Fibroblast of the conjunctiva (primary cell): ENCODE data around the gene ZMPSTE24.

ENCODE experiments used
- DNase-seq: peaks from one replicate; pipeline ENCODE4 v3.0.0-alpha.2; 2010; ENCODE audit warnings: low read depth

ZMPSTE24 gene

DNA sequence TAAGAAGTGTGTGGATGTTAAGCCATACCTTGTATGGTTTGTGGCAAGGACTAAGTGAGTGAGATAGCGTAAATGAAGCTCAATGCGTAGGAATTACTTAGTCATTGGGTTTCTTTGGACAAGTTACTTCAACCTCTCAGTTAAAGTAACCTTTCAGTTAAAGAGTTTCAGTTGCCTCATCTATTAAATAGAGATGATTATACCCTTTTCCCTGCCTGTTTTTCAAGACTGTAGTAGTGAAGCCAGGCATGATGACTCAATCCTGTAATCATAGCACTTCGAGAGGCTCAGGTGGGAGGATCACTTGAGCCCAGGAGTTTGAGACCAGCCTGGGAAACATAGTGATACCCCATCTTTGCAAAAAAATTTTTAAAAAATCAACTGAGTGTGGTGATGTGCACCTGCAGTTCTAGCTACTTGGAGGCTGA is 6.3 kb downstream of the ZMPSTE24 start:
- DNase-seq, result no peak

DNA sequence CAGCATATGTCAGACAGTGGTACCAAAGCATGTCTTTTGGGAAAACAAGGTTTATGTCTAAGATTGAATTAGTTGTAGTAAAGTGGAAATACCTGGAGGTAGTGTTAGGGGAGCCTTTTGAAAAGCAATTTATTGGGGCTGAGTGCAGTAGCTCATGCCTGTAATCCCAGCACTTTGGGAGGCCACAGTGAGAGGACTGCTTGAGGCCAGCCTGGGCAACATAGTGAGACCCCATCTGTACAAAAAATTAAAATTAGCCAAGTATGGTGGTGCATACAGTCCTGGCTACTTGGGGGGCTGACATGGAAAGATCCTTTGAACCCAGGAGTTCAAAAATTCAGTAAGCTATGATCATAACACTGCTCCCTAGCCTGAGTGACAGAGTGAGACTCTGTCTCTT is 7.3 kb downstream of the ZMPSTE24 start:
- DNase-seq, result no peak

DNA sequence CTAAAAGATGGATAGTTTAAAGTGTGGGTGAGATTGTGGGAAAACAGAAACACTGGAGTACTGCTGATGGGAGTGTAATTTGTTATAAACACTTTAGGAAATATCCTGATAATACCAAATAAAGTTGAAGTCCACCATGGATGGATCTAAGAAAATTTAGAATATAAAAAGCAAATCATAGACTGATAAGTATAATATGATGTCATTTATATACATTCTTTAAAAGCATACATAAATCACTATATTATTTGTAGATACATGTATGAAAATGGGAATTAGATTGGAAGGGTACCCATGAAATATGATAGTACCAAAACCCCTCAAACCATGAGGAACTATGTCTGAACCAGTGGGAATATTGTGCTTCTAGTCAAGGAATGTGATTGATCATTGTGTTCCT is 7.9 kb downstream of the ZMPSTE24 start:
- no peak for DNase-seq

DNA sequence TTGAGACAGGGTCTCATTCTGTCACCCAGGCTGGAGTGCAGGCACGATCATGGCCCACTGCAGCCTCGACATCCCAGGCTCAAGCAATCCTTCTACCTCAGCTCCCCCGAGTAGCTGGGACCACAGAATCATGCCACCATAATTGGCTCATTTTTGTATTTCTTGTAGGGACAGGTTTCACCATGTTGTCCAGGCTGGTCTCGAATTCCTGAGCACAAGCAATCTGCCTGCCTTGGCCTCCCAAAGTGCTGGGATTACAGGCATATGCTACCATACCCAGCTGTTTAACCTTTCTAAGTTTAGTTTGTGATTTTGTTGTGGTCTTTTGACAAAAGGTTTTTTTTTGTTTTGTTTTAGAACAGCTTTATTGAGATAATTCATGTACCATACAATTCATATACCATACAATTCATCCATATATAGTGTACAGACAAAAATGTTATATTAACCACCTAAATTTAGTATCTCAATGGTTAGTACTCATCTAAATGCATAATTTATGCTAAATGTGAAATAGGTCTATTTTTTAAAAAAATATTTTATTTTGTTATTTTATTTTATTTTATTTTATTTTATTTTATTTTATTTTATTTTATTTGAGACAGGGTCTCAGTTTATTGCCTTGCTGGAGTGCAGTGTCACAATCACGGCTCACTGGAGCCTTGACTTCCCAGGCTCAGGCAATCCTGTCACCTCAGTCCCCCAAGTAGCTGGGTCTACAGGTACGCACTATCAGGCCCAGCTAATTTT is 8.9 kb downstream of the ZMPSTE24 start:
- DNase-seq, result no peak

DNA sequence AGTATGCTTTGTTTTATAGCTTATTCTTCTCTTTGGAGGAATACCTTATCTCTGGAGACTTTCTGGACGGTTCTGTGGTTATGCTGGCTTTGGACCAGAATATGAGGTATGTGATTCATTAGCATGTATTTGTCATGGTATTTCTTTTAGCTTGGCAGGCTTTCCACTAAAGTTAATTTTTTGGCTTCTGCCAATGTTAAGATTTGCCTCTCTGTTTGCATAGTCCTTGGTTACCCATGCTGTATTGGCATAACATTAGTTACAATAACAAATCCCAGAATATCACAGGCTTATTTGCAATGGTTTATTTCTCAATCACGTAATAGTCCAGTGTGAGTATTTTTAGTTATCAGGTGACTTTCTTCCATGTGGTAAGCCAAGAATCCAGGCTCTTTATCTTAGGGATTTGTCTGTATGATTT is 9.7 kb downstream of the ZMPSTE24 start:
- DNase-seq, result peak; percentile 96

DNA sequence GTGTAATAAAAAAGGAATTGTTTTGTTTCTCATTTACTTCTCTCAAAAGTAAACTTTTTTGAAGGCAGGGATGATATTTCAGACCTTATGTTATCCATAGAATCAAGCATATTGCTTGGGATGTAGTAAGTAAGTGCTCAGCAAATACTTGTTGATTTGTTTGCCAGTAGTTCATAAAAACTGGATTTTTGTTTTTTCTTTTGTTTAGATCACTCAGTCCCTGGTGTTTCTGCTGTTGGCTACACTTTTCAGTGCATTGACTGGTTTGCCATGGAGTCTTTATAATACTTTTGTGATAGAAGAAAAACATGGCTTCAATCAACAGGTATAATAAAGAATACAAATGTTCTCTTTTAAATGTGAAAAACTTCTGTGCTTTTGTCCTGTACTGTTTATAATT is 10.2 kb downstream of the ZMPSTE24 start:
- DNase-seq, result no peak

DNA sequence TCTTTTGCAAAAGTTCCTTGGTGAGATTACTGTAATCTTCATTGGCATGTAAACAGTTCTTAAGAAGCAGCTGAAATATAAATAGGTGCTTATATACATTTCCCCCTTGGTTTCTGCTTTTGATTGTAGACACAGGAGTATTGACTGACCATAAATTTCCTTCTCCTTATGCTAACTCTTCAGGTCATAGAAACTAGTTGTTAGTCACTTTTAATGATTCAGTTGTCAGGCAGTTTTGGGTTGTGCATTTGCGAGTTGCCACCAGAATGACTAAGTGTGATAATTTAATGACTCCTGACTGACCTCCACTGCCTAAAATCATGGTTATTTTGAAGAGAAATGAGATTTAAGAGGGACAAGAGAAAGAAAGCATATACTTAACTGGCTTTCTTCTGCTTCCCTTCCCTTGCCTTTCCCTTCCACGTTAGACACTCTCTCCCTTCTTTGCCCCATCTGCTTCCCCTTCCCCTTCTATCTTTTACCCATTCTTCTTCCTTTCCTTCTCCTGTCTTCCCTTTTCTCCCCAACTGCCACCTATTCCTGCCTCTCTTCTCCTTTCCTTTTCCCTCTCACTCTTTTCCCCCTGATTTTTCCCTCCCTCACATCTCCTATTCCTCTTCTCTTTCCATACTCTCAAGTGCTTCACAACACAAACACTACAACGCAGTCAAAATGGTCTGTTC is 12.3 kb downstream of the ZMPSTE24 start:
- no peak for DNase-seq

DNA sequence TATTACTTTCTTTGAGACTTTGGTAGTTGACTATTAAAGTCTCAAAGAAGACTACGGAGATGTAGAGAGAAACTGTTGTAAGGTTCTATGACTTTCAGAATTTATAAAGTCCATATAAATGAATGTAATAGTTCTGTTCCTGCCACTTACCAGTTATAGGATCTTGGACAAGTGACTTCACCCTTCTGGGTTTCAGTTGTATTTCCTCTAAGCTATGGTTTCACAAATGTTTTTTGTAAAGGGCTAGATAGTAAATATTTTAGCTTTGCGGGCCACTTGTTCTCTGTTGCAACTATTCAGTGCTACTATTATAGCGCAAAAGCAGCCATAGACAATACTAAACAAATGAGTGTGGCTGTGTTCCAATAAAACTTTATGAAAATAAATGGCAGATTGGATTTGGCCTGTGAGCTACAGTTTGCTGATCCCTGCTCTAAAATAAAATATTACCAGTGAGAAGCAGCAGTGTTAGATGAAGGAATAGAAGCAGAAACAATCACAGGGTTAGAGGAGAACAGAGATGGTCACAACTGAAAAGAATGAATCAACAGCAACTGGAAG is 14.7 kb downstream of the ZMPSTE24 start:
- no peak for DNase-seq

DNA sequence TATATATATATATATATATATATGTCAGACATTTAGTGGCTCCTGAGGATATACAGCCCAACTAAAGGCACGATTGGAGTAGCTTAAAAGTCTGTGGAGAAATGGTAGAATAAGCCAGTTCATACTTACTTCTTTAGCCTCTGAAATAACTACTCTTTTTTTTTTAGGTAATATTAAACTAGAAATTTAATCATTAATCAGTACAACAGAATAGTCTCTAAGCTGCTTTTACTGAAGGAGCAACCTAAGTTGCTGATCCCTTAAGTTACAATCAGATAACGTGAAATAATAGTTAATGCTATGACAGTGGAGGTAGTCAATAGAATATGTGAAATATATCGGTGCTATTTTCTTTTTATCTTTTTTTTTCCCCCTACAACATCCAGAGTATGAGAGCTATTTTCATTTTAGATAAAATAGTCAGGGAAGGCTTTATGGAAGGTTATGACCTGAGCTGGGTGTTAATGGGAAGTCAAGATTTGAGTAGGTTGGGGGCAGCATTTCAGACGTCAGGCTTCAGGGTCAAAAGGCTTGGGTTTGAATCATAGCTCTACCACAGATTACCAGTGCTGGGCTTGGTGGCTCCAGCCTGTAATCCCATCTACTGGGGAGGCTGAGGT is 15.6 kb downstream of the ZMPSTE24 start:
- no peak for DNase-seq

DNA sequence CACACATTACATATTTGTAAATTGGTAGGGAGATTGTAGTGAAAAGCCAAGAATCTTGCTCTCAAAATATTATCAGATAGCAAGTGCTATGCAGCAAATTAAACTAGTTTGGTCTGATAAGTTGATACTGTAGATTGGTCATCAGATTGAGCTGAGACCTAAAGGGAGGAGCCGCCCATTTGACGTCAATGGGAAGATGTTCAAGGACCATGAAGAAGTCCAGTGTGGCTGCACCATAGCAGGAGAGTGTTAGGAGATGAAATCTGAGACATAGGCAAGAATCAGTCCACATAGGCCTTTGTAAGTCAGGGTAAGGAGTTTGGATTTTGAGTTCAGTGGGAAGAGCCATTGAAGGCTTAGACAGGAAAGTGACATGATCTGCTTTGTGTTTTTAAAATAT is 16.3 kb downstream of the ZMPSTE24 start:
- DNase-seq, result no peak

DNA sequence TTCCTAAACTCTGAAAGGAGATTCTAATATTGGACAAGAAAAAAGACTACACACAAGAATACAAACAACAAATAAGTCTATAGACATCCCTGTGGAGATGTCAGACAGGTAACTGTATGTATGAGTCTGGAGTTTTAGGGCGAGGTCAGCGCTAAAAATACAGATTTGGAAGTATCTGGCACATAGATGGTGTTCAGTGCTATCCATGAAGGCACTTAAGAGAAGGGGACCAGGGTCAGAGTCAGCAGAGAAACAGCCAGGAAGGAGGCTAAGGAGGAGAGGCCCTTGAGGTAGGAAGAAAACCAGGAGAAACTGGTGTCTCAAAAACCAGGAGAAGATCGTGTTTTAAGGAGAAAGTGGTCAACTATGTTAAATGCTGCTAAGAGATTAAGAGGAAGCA is 18.1 kb downstream of the ZMPSTE24 start:
- no peak for DNase-seq

DNA sequence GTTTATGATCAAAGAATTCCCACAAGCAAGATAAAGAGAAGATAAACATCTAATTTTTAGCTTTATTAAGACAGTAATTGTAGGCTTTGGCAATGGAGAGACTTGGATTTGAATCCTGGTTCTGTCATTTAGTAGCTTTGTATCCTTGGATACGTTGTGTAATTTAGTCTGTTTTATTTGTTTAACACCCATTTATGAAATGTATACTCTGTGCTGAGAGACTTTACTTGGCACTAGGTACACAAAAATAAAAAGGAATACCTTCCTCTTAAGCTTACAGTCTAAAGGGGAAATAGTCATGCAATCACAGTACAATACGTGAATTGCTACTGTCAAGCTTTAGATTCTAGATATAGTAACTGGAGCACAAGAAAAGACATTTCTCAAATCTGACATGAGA is 23.8 kb downstream of the ZMPSTE24 start:
- DNase-seq, result no peak

DNA sequence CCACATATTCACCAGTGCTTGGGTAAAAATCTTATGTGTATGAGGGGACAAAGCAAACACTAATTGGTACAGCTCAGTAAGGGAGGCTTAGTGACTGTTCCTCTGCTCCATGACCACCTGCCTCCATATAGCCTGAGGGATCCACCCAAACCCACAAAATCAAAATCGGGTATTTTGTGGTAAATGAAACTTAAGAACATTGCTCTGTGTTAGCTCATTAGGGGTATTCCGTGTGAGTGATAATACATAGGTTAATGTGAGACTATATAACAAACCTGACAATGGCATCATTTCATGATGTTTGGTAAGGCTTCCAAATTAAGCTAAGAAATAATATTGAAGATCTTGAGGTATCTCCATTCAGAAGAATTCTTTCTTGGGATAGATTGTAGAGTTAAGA is 33.3 kb downstream of the ZMPSTE24 start:
- DNase-seq, result no peak

DNA sequence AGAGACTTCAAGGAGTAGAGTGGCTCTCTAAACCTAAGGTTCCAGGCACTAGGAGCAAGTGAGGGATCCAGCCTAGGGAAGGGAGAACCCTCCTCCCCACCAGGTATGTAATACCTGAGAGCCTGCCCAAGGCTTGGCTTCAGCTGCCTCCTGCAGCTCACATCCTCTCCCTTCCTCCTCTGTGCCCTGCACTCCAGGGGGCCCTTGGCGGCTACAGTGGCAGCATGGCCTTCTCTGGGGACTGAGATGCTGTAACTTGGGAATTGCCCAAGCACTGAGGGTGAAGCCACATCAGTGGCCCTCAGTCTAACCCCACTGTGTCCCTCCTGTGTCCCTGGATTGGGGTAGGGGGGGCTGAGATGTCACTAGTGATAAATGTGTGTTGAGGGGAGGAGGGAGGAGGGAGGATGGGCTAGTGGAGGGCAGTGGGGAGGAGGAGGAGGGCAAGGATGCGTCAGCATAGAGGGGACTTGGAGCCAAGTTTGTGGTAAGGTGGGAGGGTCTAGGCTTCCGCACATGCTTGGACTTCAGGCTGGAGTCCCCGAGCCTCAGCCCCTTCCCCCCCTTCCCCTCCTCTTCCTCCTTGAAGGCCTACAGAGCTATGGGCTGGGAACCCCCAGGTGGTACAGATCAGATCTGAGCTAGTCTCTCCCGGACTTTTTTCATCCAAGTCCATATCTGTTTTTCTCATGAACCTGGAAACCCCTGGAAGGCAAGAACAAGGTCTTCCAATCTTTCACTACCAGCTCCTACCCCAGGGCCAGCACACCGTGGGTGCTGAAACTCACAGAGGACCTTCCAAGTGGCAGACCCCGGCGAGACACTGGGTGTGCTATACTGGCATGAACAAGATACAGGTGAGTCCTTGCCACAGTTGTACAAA is 41.6 kb downstream of the ZMPSTE24 start:
- no peak for DNase-seq

DNA sequence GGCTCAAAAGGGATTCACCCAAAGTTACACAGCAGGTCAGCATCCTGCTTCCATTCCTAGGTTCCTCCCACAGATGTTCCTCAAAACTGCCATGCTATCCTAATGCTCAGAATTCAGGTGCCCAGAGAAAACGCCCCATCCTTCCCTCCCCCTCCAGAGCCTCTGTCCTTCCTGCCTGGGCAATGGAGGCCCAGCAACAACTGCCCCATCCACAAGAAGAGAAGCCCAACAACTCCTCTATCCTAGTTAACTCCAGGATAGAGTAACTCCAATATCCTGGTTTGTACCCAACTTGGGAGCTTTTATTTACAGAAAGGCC is 42.2 kb downstream of the ZMPSTE24 start:
- DNase-seq, result no peak

DNA sequence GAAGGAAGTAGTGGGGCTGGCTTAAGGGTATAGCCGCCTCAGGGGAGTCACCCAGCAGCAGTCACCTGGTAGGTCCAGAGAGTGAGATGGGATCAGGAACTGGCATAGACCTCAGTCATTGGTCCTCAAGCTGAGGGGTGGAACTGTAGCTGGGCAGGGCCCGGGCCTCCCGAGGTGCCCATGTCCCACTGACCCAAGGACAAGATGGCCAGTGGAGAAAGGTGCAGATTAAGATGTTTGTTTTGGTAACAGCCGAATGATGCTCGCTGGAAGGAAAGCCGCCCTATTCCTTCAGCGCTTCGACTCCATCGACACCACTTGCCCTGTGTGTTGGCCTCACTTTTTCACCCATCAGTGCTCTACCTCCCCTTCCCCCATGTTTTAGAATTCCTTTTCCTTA is 42.6 kb downstream of the ZMPSTE24 start:
- DNase-seq, result no peak

DNA sequence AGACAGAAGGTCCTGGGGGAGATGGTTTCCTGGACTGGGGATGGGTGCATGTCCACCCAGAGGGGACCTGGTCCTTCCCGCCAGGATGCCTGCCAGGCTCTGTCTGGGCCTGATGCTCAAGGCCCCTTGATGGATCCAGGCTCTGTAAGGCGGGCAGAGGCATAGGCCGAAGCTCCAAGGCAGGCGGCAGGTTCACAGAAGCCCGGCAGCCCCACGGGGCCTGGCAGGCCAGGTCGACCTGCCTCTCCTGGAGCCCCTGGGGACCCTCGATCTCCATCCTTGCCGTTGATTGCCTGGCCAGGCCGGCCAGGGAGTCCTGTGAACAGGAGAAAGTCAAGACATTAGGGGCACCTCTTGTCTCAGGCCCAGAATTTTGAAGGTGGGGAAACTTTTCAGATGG is 43.0 kb downstream of the ZMPSTE24 start:
- DNase-seq, result no peak

DNA sequence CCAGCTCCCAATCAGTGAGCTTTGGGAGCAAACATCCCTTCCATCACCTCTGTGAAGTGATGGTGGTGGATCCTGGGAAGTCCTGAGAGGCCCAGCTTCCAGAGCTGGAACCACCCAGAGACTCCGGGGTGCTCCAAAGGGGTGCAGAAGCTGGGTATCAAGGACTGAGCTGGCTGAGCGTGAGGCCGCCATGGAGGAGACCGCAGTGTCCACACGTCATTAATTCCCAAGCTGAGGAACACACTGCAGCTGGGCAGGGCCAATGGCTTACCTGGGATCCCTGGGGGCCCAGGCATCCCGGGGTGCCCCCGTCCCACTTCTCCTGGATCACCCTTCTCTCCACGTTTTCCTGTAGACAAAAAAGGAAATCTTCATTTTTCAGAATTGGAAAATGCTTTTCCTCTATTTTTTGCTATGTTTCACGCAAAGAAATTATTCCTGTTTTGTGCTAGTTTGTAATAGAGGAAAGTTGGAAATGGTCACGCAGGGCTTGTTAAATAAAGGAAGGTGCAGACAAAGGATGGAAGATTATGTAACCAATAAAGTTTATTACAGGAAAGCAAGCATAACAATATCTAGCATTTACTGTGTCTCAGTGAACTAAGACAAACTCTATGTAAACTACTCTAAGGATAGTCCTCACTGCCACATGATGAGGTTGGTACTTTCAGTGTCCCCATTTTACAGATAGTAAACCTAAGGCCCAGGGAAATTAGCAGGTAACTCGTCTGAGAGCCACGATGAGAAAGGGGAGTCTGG is 43.7 kb downstream of the ZMPSTE24 start:
- no peak for DNase-seq

DNA sequence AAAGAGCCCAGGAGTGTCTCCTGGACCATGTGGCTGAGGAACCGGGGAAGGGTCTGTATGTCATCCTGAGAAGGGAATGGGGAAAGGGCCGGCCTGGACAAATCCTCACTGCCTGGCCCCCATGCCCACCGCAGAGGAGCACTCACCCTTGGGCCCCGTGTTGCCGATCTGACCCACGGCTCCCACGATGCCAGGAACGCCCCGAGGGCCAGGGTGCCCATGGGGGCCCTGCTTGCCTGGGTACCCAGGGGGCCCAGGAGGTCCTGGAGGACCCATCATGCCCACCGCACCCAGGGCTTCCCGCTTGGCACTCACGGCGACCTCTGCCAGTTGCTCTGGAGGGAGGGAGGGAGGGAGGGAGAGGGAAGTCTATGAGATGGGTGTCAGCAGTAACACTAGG is 44.4 kb downstream of the ZMPSTE24 start:
- no peak for DNase-seq

DNA sequence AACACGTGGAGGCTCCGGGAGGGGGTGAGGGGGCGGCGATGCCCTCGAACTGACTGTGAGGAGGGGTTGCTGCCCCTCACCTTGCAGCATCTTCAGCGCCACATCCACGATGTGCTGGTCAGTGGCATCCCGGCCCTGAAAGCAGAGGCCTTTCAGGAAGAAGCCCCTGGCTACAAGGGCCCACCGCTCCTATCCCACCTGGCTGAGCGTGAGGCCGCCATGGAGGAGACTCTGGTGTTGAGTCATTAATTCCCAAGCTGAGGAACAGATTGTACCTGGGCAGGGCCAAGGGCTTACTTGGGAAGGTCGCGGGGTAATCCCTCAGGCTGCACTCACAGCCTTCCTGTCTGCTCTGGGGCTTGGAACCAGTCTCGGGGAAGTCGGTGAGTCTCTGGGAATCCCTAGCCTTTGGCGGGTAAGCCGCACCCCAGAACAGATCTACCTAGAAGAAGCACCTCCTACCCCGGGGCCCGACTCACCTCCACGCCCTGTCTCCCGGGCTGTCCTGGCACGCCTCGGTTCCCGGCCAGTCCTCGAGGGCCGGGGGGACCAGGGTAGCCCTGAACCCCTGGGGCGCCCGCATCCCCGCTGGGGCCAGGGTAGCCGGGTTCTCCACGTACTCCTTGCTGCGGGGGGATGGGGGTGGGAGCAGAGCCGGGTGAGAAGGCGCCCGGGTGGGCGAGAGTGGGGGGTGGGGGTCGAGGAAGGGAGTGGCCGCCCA is 45.2 kb downstream of the ZMPSTE24 start:
- no peak for DNase-seq

DNA sequence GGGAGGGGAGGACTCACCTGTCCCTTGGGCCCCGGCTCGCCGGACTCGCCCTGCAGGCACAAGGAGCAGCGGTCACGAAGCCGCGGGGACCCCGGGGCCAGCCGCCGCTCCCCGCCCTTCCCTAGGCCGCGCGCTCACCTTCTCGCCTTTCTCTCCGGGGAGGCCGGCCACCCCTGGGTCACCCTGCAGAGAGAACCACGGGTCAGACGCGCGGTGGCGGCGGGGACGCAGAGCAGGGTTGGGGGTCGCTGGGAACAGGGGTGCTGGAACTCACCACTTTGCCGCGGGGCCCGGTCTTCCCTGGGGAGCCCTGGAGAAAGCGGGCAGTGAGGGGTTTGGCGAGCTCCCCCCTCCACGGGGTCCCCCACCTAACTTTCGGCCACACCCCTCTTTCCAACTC is 45.8 kb downstream of the ZMPSTE24 start:
- no peak for DNase-seq
